ENCODE results near the gene ZBTB16. TPM values are rescaled to one million over a fixed set of nuclear protein-coding genes. Genes with fewer than 3 reads are reported as not detected.

Gene ZBTB16
- total RNA-seq, 1 donor from 2014 or later, result 21.9 TPM

GRCh38 chr11:114208377-114208776 lies 148.9 kb downstream of the ZBTB16 start:
- H3K27ac Mint-ChIP-seq (ENCODE audit: unreplicated experiment), result no peak overlapping the region
- no peak overlapping the region for H3K4me3 Mint-ChIP-seq (ENCODE audit: unreplicated experiment)

DNA sequence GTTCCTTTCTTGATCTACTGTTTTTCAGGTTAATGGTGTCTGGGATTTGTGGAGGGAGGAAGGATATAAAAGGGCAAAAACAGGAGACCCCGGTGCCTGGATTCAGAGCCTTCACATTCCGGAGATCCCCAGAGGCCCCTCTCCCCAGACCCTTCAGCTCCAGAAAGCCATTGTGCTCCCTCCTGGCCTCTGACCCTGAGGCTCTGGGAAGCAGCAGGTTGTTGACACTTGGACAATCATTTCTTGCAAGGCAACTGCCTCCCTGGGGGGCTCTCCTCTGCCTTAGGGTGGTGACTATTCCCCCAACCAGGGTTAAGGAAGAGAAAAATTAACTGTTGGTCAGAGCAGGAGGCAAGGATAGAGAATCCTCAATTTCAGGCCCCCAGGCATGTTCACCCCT lies 149.8 kb downstream of the ZBTB16 start:
- no peak for DNase-seq (ENCODE audit: low spot score)
- H3K4me1 Mint-ChIP-seq (ENCODE audit: low read depth), result peaks cover 19% of the 10 kb centered on the region
- no peaks in the 10 kb centered on the region for H3K9me3 Mint-ChIP-seq (ENCODE audit: low read depth)
- no peak overlapping the region for H3K4me3 Mint-ChIP-seq (ENCODE audit: unreplicated experiment)
- H3K36me3 Mint-ChIP-seq (ENCODE audit: low read depth), result peaks cover 26% of the 10 kb centered on the region
- TF ChIP-seq CTCF (IDR thresholded peaks at IDR 0.05), result no peak
- H3K27me3 Mint-ChIP-seq (ENCODE audit: low read depth), result peaks cover 22% of the 10 kb centered on the region
- no peak overlapping the region for H3K27ac Mint-ChIP-seq (ENCODE audit: unreplicated experiment)

More at GRCh38 chr11:114208377-114208776, 148.9 kb downstream of the ZBTB16 start:
- DNase-seq (ENCODE audit: low spot score), result no peak
- Mint-ChIP-seq H3K4me1 (ENCODE audit: low read depth) (peaks cover 17% of the 10 kb centered on the region), H3K27me3 (ENCODE audit: low read depth) (peaks cover 16% of the 10 kb centered on the region), H3K9me3 (ENCODE audit: low read depth) (no peaks in the 10 kb centered on the region), H3K36me3 (ENCODE audit: low read depth) (peaks cover 29% of the 10 kb centered on the region)
- no peak for TF ChIP-seq CTCF (IDR thresholded peaks at IDR 0.05)

GRCh38 chr11:114209904-114210303 lies 150.4 kb downstream of the ZBTB16 start:
- H3K4me3 Mint-ChIP-seq (ENCODE audit: unreplicated experiment), result no peak overlapping the region
- peaks cover 23% of the 10 kb centered on the region for H3K36me3 Mint-ChIP-seq (ENCODE audit: low read depth)
- H3K4me1 Mint-ChIP-seq (ENCODE audit: low read depth), result peaks cover 19% of the 10 kb centered on the region
- no peak overlapping the region for H3K27ac Mint-ChIP-seq (ENCODE audit: unreplicated experiment)
- H3K27me3 Mint-ChIP-seq (ENCODE audit: low read depth), result peaks cover 26% of the 10 kb centered on the region
- TF ChIP-seq CTCF (IDR thresholded peaks at IDR 0.05), result no peak
- DNase-seq (ENCODE audit: low spot score), result no peak
- no peaks in the 10 kb centered on the region for H3K9me3 Mint-ChIP-seq (ENCODE audit: low read depth)

DNA sequence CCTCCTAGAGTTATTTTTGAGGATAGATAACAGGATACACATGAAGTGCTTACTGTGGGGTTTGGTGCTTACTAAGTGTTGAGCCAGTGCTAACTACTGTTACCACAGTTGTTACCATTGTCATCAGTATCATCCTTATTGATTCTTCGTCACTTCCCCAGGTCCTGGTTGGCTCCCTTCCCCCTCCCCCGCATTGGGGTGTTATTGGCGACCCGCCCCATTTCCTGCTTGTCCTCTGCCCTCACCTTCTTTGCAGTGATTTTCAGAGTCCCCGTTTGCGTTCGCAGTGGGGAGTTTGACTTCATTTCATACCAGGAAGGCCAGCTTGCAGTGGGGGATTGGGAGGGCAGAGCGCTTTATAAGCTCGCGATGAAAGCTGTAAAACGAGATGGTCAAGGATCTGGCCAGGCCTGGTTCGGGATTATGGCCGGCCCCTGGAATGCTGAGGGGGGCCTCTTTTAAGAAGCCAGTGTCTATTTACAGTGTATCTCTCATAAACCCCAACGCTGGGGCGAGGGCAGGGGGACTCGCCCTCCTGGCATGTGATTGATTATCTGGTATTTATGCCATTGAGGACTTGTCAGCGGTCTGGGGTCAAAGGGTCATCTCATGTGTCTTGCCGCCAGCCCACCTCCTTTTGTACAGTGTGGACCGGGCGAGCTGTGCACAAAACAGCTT lies 152.1 kb downstream of the ZBTB16 start:
- H3K4me1 Mint-ChIP-seq (ENCODE audit: low read depth), result peaks cover 19% of the 10 kb centered on the region
- peaks cover 24% of the 10 kb centered on the region for H3K36me3 Mint-ChIP-seq (ENCODE audit: low read depth)
- no peaks in the 10 kb centered on the region for H3K9me3 Mint-ChIP-seq (ENCODE audit: low read depth)
- no peak overlapping the region for H3K27ac Mint-ChIP-seq (ENCODE audit: unreplicated experiment)
- no peak for TF ChIP-seq CTCF (IDR thresholded peaks at IDR 0.05)
- peaks cover 26% of the 10 kb centered on the region for H3K27me3 Mint-ChIP-seq (ENCODE audit: low read depth)
- no peak for DNase-seq (ENCODE audit: low spot score)
- H3K4me3 Mint-ChIP-seq (ENCODE audit: unreplicated experiment), result no peak overlapping the region

- TF ChIP-seq CTCF (IDR thresholded peaks at IDR 0.05), result no peak
Measured at GRCh38 chr11:114213622-114214021, 154.1 kb downstream of the ZBTB16 start.

More at GRCh38 chr11:114213622-114214021, 154.1 kb downstream of the ZBTB16 start:
- no peak overlapping the region for H3K27ac Mint-ChIP-seq (ENCODE audit: unreplicated experiment)
- peaks cover 25% of the 10 kb centered on the region for H3K27me3 Mint-ChIP-seq (ENCODE audit: low read depth)
- no peak overlapping the region for H3K4me3 Mint-ChIP-seq (ENCODE audit: unreplicated experiment)
- H3K36me3 Mint-ChIP-seq (ENCODE audit: low read depth), result peaks cover 20% of the 10 kb centered on the region
- H3K4me1 Mint-ChIP-seq (ENCODE audit: low read depth), result peaks cover 16% of the 10 kb centered on the region
- H3K9me3 Mint-ChIP-seq (ENCODE audit: low read depth), result no peaks in the 10 kb centered on the region
- no peak for DNase-seq (ENCODE audit: low spot score)
